ACHN (cell line): ENCODE results near the gene INCA1.
A peak's percentile ranks its signal among the peaks of the same experiment; 100 is the strongest.

Experiments used
- DNase-seq: peaks from one replicate; pipeline ENCODE4 v3.0.0-alpha.2; 2015
- in situ Hi-C: cut with HindIII; loops from 2 replicates; pipeline ENCODE4 v1.10.0; 2017; ENCODE audit warnings: low sequenced_read_pairs, low pct_ligation_motif_present, low pct_unique_long_range_greater_than_20kb

INCA1 gene

GRCh38 chr17:4974115-4974670 is 23.1 kb downstream of the INCA1 start:
- in situ Hi-C loops, result no loop called here
- no peak for DNase-seq

- in situ Hi-C loops, result no loop called here
- no peak for DNase-seq
Observed at GRCh38 chr17:4973256-4974114, 23.8 kb downstream of the INCA1 start.

GRCh38 chr17:4972752-4973151 is 24.6 kb downstream of the INCA1 start:
- no peak for DNase-seq
- in situ Hi-C loops, result no loop called here

- in situ Hi-C loops, result no loop called here
- DNase-seq, result no peak
Observed at GRCh38 chr17:4972322-4972721, 25.0 kb downstream of the INCA1 start.

GRCh38 chr17:4971826-4972225 is 25.5 kb downstream of the INCA1 start:
- in situ Hi-C loops, result no loop called here
- no peak for DNase-seq

GRCh38 chr17:4970273-4970672 is 27.0 kb downstream of the INCA1 start:
- in situ Hi-C loops, result no loop called here
- no peak for DNase-seq

- DNase-seq, result peak; percentile 54
Observed at GRCh38 chr17:4969551-4970173, 27.7 kb downstream of the INCA1 start.

GRCh38 chr17:4969047-4969550 is 28.2 kb downstream of the INCA1 start:
- DNase-seq, result peak; percentile 94
- in situ Hi-C loops, result no loop called here

More at GRCh38 chr17:4969551-4970173, 27.7 kb downstream of the INCA1 start:
- in situ Hi-C loops, result no loop called here

GRCh38 chr17:4968486-4969046 is 28.8 kb downstream of the INCA1 start:
- DNase-seq, result peak; percentile 83
- in situ Hi-C loops, result no loop called here

- DNase-seq, result peak; percentile 95
- in situ Hi-C loops, result no loop called here
Observed at GRCh38 chr17:4967539-4968485, 29.5 kb downstream of the INCA1 start, which contains the start of gene SPAG7. SPAG7 (minus strand) TSS chr17:4967817; CDS start chr17:4967804, 13 bp downstream.

- in situ Hi-C loops, result no loop called here
- DNase-seq, result peak; percentile 99
Observed at GRCh38 chr17:4966844-4967538, 30.3 kb downstream of the INCA1 start.

- no peak for DNase-seq
- in situ Hi-C loops, result no loop called here
Observed at GRCh38 chr17:4965311-4965986, 31.9 kb downstream of the INCA1 start.

- in situ Hi-C loops, result no loop called here
- DNase-seq, result no peak
Observed at GRCh38 chr17:4960279-4960922, 36.9 kb downstream of the INCA1 start.

- in situ Hi-C loops, result no loop called here
Observed at GRCh38 chr17:4959261-4959965, 37.9 kb downstream of the INCA1 start.

GRCh38 chr17:4958102-4958501 is 39.2 kb downstream of the INCA1 start:
- DNase-seq, result no peak
- in situ Hi-C loops, result no loop called here

More at GRCh38 chr17:4959261-4959965, 37.9 kb downstream of the INCA1 start:
- DNase-seq, result no peak

- in situ Hi-C loops, result no loop called here
- DNase-seq, result no peak
Observed at GRCh38 chr17:4956493-4957061, 40.7 kb downstream of the INCA1 start.
